BE2C (cell line): Measurements from ENCODE around the gene EEF2K.
"Not testable (repeated sequence)": the region's sequence is repeated elsewhere in the genome, so short reads cannot be mapped to it uniquely, and the experiment has no call there.

Experiments used
- DNase-seq: peaks from one replicate; pipeline ENCODE4 v3.0.0-alpha.2; 2020
- H3K27me3 ChIP-seq: fragments of 250-450 bp; sonication (Bioruptor Pico); 2 replicates; pipeline ENCODE4 v1.5.1; 2020; ENCODE audit warnings: mild to moderate bottlenecking
- H3K36me3 ChIP-seq: fragments of 250-450 bp; sonication (Bioruptor Pico); 2 replicates; pipeline ENCODE4 v1.5.1; 2020; ENCODE audit warnings: mild to moderate bottlenecking
- H3K4me1 ChIP-seq: fragments of 250-450 bp; sonication (Bioruptor Pico); 2 replicates; pipeline ENCODE4 v1.5.1; 2020
- H3K4me3 ChIP-seq: 2 replicates; pipeline ENCODE4 v1.5.1; 2011; ENCODE audit warnings: low read depth, low read length
- H3K9me3 ChIP-seq: fragments of 250-450 bp; sonication (Bioruptor Pico); 2 replicates; pipeline ENCODE4 v1.5.1; 2020
- TF ChIP-seq, protein P1 (sequence below): IDR thresholded peaks from 2 replicates; pipeline ENCODE4 v1.5.1; 2012; ENCODE audit warnings: mild to moderate bottlenecking, low read depth, low read length

The EEF2K gene

DNA sequence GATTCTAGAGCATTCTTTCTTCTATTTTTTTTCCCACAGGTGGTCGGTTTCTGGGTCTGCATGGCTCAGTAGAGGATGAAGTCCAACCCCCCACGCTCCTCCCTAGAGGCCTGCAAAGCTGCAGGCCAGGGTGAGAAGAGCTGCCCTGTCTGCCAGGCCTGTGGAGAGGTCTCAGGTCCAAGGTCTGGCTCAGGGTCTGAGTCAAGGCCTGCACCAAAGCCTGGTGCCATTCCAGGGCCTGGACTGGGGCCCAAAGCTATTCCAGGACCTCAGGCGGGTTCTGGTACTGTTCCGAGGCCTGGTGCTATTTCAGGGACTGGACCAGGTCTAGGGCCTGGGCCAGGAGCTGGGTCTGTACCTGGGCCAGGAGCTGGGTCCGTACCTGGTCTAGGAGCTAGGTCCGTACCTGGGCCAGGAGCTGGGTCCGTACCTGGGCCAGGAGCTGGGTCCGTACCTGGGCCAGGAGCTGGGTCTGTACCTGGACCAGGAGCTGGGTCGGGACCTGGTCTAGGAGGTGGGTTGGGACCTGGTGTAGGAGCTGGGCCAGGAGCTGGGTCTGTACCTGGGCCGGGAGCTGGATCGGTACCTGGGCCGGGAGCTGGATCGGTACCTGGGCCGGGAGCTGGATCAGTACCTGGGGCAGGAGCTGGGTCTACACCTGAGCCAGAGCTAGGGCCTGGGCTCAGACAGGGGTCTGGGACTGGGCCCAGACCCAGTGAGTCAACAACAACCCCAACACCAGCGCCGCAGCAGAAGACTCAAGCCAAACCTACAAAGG lies 40.4 kb upstream of the EEF2K start:
- DNase-seq, result no peak
- H3K4me3 ChIP-seq, result no peak overlapping the region
- H3K9me3 ChIP-seq, result no peaks in the 10 kb centered on the region
- TF ChIP-seq, protein P1, sequence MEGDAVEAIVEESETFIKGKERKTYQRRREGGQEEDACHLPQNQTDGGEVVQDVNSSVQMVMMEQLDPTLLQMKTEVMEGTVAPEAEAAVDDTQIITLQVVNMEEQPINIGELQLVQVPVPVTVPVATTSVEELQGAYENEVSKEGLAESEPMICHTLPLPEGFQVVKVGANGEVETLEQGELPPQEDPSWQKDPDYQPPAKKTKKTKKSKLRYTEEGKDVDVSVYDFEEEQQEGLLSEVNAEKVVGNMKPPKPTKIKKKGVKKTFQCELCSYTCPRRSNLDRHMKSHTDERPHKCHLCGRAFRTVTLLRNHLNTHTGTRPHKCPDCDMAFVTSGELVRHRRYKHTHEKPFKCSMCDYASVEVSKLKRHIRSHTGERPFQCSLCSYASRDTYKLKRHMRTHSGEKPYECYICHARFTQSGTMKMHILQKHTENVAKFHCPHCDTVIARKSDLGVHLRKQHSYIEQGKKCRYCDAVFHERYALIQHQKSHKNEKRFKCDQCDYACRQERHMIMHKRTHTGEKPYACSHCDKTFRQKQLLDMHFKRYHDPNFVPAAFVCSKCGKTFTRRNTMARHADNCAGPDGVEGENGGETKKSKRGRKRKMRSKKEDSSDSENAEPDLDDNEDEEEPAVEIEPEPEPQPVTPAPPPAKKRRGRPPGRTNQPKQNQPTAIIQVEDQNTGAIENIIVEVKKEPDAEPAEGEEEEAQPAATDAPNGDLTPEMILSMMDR, result no peak
- no peaks in the 10 kb centered on the region for H3K36me3 ChIP-seq
- H3K4me1 ChIP-seq, result no peaks in the 10 kb centered on the region
- peaks cover 17% of the 10 kb centered on the region; the same call in 1 of the 2 replicates for H3K27me3 ChIP-seq

DNA sequence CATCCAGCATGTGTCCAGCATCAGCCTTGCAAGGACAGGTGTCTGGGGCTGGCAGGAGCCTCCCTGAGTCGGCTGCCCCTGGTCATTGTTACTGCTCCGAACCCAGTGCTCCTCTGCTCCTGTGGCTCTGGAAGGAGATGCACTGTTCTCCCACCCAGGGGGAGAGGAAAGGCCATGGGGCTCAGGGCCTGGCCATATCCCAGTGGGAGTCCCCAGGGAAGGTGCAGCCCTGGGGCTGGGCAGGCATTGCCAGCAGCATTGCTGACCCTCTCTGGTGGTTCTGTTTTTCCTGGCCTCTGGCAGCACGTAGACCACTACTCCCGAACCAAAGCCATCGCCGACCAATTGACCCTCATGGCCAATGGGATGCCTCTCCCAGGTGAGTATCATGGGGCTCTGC lies 34.1 kb upstream of the EEF2K start:
- Histone ChIP-seq H3K4me3 (no peak overlapping the region), H3K27me3 (0 out of 2 replicates have a peak, but pooled peaks cover 3% of the 10 kb centered on the region), H3K4me1 (no peaks in the 10 kb centered on the region), H3K36me3 (no peaks in the 10 kb centered on the region), H3K9me3 (no peaks in the 10 kb centered on the region)
- no peak for DNase-seq
- TF ChIP-seq, protein P1, result no peak

DNA sequence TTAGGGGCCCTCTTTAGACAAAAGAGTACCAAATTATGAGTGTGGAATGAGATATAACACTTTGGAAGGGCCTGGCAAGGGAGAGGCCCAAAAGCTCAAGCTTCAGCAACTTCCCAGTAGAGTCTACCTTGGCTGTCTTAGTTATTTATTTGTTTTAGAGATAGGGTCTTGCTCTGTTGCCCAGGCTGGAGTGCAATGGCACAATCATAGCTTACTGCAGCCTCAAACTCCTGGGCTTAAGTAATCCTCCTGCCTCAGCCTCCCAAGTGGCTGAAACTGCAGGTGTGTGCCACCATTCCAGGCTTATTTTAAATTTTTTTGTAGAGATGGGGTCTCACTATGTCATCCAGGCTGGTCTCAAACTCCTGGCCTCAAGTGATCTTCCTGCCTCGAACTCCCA lies 33.4 kb upstream of the EEF2K start:
- H3K27me3 ChIP-seq, H3K36me3 ChIP-seq, DNase-seq, H3K9me3 ChIP-seq, H3K4me1 ChIP-seq, H3K4me3 ChIP-seq: not testable (repeated sequence)

DNA sequence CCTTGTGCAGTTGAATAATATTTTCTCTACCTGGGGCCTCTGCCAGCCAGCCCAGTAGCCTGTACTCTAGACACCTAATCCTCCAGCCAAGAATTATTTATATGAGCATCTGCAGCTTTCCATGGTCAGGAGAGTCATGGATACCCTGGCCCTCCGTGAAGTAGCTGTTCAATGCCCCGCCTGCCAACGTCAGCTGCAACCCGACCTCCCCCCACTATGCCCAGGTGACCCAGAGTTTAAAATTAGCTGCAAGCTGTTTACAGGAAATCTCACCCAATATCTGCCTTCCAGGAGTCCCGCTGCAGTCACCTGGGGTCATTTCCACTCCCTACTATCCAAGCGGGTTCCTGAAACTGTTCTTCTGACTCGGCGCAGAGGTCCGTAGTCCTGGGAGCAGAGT lies 31.4 kb upstream of the EEF2K start:
- Histone ChIP-seq H3K9me3 (no peaks in the 10 kb centered on the region), H3K36me3 (no peaks in the 10 kb centered on the region), H3K4me1 (no peaks in the 10 kb centered on the region)

DNA sequence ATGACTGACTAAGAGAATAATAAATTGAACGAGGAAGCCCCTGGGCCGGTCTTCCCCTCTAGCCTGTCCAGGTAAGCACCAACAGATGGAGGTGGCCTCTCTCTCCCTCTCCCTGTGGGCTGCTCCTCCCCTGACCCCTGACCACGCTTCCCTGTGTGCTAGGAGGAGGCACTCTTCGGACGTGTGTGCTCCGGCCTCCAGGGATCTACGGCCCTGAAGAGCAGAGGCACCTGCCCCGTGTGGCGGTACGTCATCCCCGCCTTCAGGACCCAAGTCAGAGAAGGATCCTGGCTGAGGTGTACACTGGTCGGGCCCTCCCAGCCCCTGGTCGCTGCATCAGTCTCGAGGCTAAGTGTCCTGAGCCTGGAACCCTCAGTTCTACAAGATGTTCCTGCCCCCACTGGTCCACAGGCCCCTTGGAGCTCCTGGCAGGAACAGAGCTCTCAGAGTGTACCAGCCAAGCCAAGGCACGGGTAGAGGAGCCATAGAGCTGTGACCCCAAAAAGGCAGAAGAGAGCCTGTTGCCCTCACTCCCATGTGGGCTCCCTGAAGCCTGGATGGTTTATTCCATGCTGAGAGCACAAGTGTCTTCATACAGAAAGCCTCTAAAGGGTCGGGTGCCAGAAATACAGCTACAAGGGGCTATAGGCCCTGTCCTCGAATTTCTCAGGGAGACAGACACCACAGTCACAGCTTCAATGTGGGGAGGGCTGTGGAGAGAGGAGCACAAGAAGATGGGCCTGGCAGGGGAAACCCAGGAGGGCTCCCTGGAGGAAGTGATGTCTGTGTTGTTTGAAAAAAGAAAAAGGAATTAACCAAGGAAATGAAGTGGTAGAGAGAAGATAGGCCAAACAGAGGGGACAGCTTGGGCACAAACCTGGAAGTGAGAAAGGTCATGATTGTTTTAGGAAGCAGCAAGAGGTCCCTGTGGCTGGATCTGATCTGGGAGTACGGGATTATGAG lies 27.8 kb upstream of the EEF2K start:
- Histone ChIP-seq H3K9me3 (no peaks in the 10 kb centered on the region), H3K27me3 (peaks cover 9% of the 10 kb centered on the region; the same call in 1 of the 2 replicates), H3K4me3 (no peak overlapping the region), H3K36me3 (no peaks in the 10 kb centered on the region), H3K4me1 (no peaks in the 10 kb centered on the region)
- TF ChIP-seq, protein P1, result no peak
- no peak for DNase-seq

More for the DNA sequence above, 31.4 kb upstream of the EEF2K start:
- Histone ChIP-seq H3K4me3 (no peak overlapping the region), H3K27me3 (peaks cover 3% of the 10 kb centered on the region; the same call in 1 of the 2 replicates)
- TF ChIP-seq, protein P1, result no peak
- no peak for DNase-seq

DNA sequence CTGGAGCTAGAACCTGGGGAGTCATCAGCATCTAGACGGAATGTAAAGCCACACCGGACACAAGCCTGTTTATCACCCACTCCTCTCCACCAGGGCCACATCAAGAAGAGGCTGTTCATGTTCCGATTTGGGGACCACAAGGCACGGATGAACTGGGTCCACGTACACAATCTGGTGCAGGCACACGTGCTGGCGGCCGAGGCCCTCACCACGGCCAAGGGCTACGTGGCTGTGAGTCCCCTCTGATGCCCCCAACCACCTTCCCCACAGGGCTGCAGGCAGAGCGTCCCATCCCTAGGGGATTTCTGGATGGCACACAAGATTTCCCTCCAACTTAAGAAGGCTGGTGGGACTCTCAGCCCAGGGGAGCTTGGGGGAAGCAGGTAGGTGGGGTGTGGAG lies 24.7 kb upstream of the EEF2K start:
- Histone ChIP-seq H3K27me3 (peaks cover 9% of the 10 kb centered on the region; the same call in 1 of the 2 replicates), H3K9me3 (no peaks in the 10 kb centered on the region), H3K4me1 (no peaks in the 10 kb centered on the region), H3K36me3 (no peaks in the 10 kb centered on the region), H3K4me3 (no peak overlapping the region)
- TF ChIP-seq, protein P1, result no peak
- DNase-seq, result no peak
